GM12891 (cell line): ENCODE measurements around the gene NENF.

ENCODE experiments used
- POLR2A ChIP-seq: IDR thresholded peaks from 2 replicates; pipeline ENCODE4 v1.6.1; 2011; ENCODE audit warnings: low read depth, low read length, control low read depth
- POLR2AphosphoS5 ChIP-seq: IDR thresholded peaks from 2 replicates; pipeline ENCODE4 v1.6.1; 2011; ENCODE audit warnings: low read depth, low read length, control low read depth
- SPI1 ChIP-seq: IDR thresholded peaks from 2 replicates; pipeline ENCODE4 v1.6.1; 2011; ENCODE audit warnings: low read depth, low read length, control low read depth
- TAF1 ChIP-seq: IDR thresholded peaks from 2 replicates; pipeline ENCODE4 v1.6.1; 2011; ENCODE audit warnings: low read depth, low read length, control low read depth

- TF ChIP-seq POLR2AphosphoS5 (no peak), POLR2A (no peak), TAF1 (no peak), SPI1 (no peak; the same call in 1 of the 2 replicates)
Observed at GRCh38 chr1:212488436-212489283, 55.9 kb downstream of the NENF start.
